22Rv1 (cell line): Measurements from ENCODE around the gene IFNG-AS1.
A peak's percentile ranks its signal among the peaks of the same experiment; 100 is the strongest.

ENCODE experiments used
- H3K27ac ChIP-seq: fragments of 450-650 bp; 2 replicates; pipeline ENCODE4 v1.5.1; 2017
- CTCF ChIP-seq: fragments of 450-650 bp; IDR thresholded peaks from 2 replicates; pipeline ENCODE4 v1.5.1; 2017; ENCODE audit warnings: mild to moderate bottlenecking
- ZFX ChIP-seq: fragments of 450-650 bp; IDR thresholded peaks from 2 replicates; pipeline ENCODE4 v1.6.1; 2017; ENCODE audit warnings: antibody characterized with exemption, borderline replicate concordance

IFNG-AS1 gene

GRCh38 chr12:68036642-68037041, 47.4 kb downstream of the IFNG-AS1 start:
- no peak for TF ChIP-seq ZFX
- TF ChIP-seq CTCF, result no peak
- no peak overlapping the region for H3K27ac ChIP-seq

GRCh38 chr12:68037616-68038255, 48.5 kb downstream of the IFNG-AS1 start:
- TF ChIP-seq CTCF (no peak), ZFX (no peak)
- no peak overlapping the region for H3K27ac ChIP-seq

GRCh38 chr12:68038650-68039049, 49.4 kb downstream of the IFNG-AS1 start:
- H3K27ac ChIP-seq, result no peak overlapping the region
- no peak for TF ChIP-seq ZFX
- TF ChIP-seq CTCF, result no peak

GRCh38 chr12:68040450-68041075, 51.3 kb downstream of the IFNG-AS1 start:
- TF ChIP-seq ZFX (no peak), CTCF (peak; percentile 97)
- H3K27ac ChIP-seq, result no peak overlapping the region

- no peak for TF ChIP-seq ZFX
- H3K27ac ChIP-seq, result no peak overlapping the region
These were observed 53.0 kb downstream of the IFNG-AS1 start for GRCh38 chr12:68042212-68042699.

- TF ChIP-seq CTCF, result no peak
- no peak for TF ChIP-seq ZFX
- no peak overlapping the region for H3K27ac ChIP-seq
These were observed 54.2 kb downstream of the IFNG-AS1 start for GRCh38 chr12:68043435-68043834.

- TF ChIP-seq ZFX (no peak), CTCF (no peak)
- H3K27ac ChIP-seq, result no peak overlapping the region
These were observed 59.5 kb downstream of the IFNG-AS1 start for GRCh38 chr12:68048648-68049297.
